Endothelial cell of umbilical vein (primary cell): Measurements from ENCODE around the gene HDAC1. TPM values are rescaled to one million over a fixed set of nuclear protein-coding genes. Genes with fewer than 3 reads are reported as not detected.

Experiments used
- BruUV-seq: library from RNA; stranded (reverse); fragments of 400-500 nt; replicated peaks from 2 replicates; lab custom pipeline; 2021; lab: Mats Ljungman, UMichigan
- CTCF ChIA-PET: fragments of 300-600, 350-600 bp; sonication (Branson Sonifier 250); formaldehyde crosslinking; loops from one replicate; lab custom pipeline; 2021; ENCODE audit warnings: antibody characterized with exemption, inconsistent platforms; lab: Charles Lee
- POLR2A ChIA-PET: fragments of 300-600, 350-600 bp; sonication (Branson Sonifier 250); formaldehyde crosslinking; loops from one replicate; lab custom pipeline; 2021; ENCODE audit warnings: antibody characterized with exemption, inconsistent platforms; lab: Charles Lee
- DNase-seq: peaks from one replicate; pipeline ENCODE4 v3.0.0-alpha.2; 2011; ENCODE audit warnings: low read depth, low spot score
- FAIRE-seq: peaks from 2 replicates; lab custom pipeline; 2011; peaks lifted over from hg19 to GRCh38; lab: Jason Lieb, UNC
- H2AFZ ChIP-seq: 2 replicates; pipeline ENCODE4 v1.6.0; 2012; ENCODE audit warnings: low read depth, low read length, control low read depth, inconsistent platforms
- H3K27ac ChIP-seq: 2 replicates; pipeline ENCODE4 v1.5.1; 2011; ENCODE audit warnings: low read depth, mild to moderate bottlenecking, control low read depth, low read length, moderate library complexity; ENCODE audit not compliant: insufficient read depth
- H3K27me3 ChIP-seq, 2 experiments: 2 replicates each; pipeline versions ENCODE4 v1.6.0 to v1.6.1; 2011; ENCODE audit warnings: low read length in 2 of 2, mixed read lengths in 1 of 2; ENCODE audit not compliant: control insufficient read depth in 2 of 2, insufficient read depth in 2 of 2
- H3K36me3 ChIP-seq, 2 experiments: 2 replicates in 1 of 2; 3 replicates in 1 of 2; pipeline ENCODE4 v1.5.1; 2011; ENCODE audit warnings: low read length in 2 of 2, mild to moderate bottlenecking in 1 of 2, moderate library complexity in 1 of 2; ENCODE audit not compliant: control insufficient read depth in 2 of 2, insufficient read depth in 2 of 2; ENCODE audit errors: extremely low read depth in 1 of 2
- H3K4me1 ChIP-seq: 3 replicates; pipeline ENCODE4 v1.5.1; 2011; ENCODE audit warnings: mild to moderate bottlenecking, low read length; ENCODE audit not compliant: control insufficient read depth, insufficient read depth; ENCODE audit errors: extremely low read depth
- H3K4me2 ChIP-seq: 2 replicates; pipeline ENCODE4 v1.6.1; 2011; ENCODE audit warnings: low read length, control low read depth, mixed read lengths; ENCODE audit not compliant: insufficient read depth
- H3K4me3 ChIP-seq, 3 experiments: fragments of 200-600 bp in 1 of 3; sonication (generic), shearing (Covaris generic) in 1 of 3; replicated peaks in 1 of 3; 2 replicates each; pipeline ENCODE4 v1.5.1; 2011 to 2016; ENCODE audit warnings: control low read depth in 3 of 3, low read length in 3 of 3, mild to moderate bottlenecking in 2 of 3, inconsistent platforms in 1 of 3, low read depth in 1 of 3, moderate library complexity in 1 of 3; ENCODE audit not compliant: insufficient read depth in 1 of 3
- H3K79me2 ChIP-seq: 2 replicates; pipeline ENCODE4 v1.6.0; 2012; ENCODE audit warnings: low read length, inconsistent platforms; ENCODE audit not compliant: control insufficient read depth, insufficient read depth
- H3K9ac ChIP-seq: replicated peaks from 2 replicates; pipeline ENCODE3; 2011; ENCODE audit warnings: low read length, control low read depth; ENCODE audit not compliant: insufficient read depth; ENCODE audit errors: extremely low read depth
- H3K9me1 ChIP-seq: replicated peaks from 3 replicates; pipeline ENCODE4 v1.6.0; 2011; ENCODE audit warnings: mild to moderate bottlenecking, low read length; ENCODE audit not compliant: control insufficient read depth, insufficient read depth; ENCODE audit errors: extremely low read depth
- H3K9me3 ChIP-seq: replicated peaks from 2 replicates; pipeline ENCODE4 v1.5.1; 2012; ENCODE audit warnings: low read length, inconsistent platforms; ENCODE audit not compliant: control insufficient read depth, insufficient read depth
- H4K20me1 ChIP-seq: replicated peaks from 2 replicates; pipeline ENCODE3; 2011; ENCODE audit warnings: mild to moderate bottlenecking, low read length; ENCODE audit not compliant: control insufficient read depth, insufficient read depth; ENCODE audit errors: extremely low read depth
- CTCF ChIP-seq, 2 donors: IDR thresholded peaks; 1 replicate in 1 of 2; 2 replicates in 1 of 2; pipeline ENCODE4 v1.5.1; 2011; ENCODE audit warnings: low read length in 2 of 2, mild to moderate bottlenecking in 2 of 2, moderate library complexity in 2 of 2, control low read depth in 1 of 2, inconsistent platforms in 1 of 2, low read depth in 1 of 2; ENCODE audit not compliant: insufficient read depth in 1 of 2; ENCODE audit errors: extremely low read depth in 1 of 2
- EZH2 ChIP-seq: IDR thresholded peaks from 2 replicates; pipeline ENCODE4 v1.6.1; 2012; ENCODE audit warnings: borderline replicate concordance, low read depth, mild to moderate bottlenecking, moderate library complexity, low read length, inconsistent platforms; ENCODE audit not compliant: severe bottlenecking
- FOS ChIP-seq: IDR thresholded peaks from 2 replicates; pipeline ENCODE4 v1.6.1; 2011; ENCODE audit warnings: mild to moderate bottlenecking, low read length, moderate library complexity, borderline replicate concordance; ENCODE audit not compliant: insufficient read depth
- GATA2 ChIP-seq: IDR thresholded peaks from 2 replicates; pipeline ENCODE4 v1.7.0; 2011; ENCODE audit warnings: low read depth, mild to moderate bottlenecking, moderate library complexity, mixed read lengths, low read length; ENCODE audit not compliant: insufficient read length, insufficient read depth
- JUN ChIP-seq: IDR thresholded peaks from 2 replicates; pipeline ENCODE4 v1.6.1; 2011; ENCODE audit warnings: borderline replicate concordance, low read depth; ENCODE audit not compliant: insufficient read length, insufficient read depth
- MAX ChIP-seq: IDR thresholded peaks from 2 replicates; pipeline ENCODE4 v1.6.1; 2011; ENCODE audit not compliant: insufficient read depth, insufficient read length
- MYC ChIP-seq: IDR thresholded peaks from one replicate; pipeline ENCODE4 v1.6.1; 2011; ENCODE audit warnings: mild to moderate bottlenecking, low read depth, low read length
- POLR2A ChIP-seq: IDR thresholded peaks from 2 replicates; pipeline ENCODE4 v1.6.1; 2012; ENCODE audit warnings: low read depth, mild to moderate bottlenecking, control low read depth, low read length
- POLR2AphosphoS5 ChIP-seq: IDR thresholded peaks from 2 replicates; pipeline ENCODE4 v1.6.1; 2012; ENCODE audit warnings: low read depth, mild to moderate bottlenecking, control low read depth, low read length, moderate library complexity; ENCODE audit not compliant: insufficient read depth
- dilution Hi-C: fragments of 300-500 bp; cut with MboI; formaldehyde crosslinking; loops from one replicate; pipeline ENCODE4 v1.15.0; 2019; ENCODE audit warnings: low sequenced_read_pairs; ENCODE audit not compliant: extremely low pct_ligation_motif_present
- intact Hi-C: fragments of 100-400 bp; cut with micrococcal nuclease; formaldehyde crosslinking; loops from one replicate; pipeline ENCODE4 v1.10.0; 2022
- polyA plus RNA-seq, 4 experiments: library from polyadenylated mRNA; depleted of rRNA in 3 of 4; stranded (reverse) in 3 of 4; unstranded in 1 of 4; fragments of >200 nt; gene quantifications; 2 replicates each; pipeline versions ENCODE4 v1.2.1 to v1.2.3, GENCODE V29; 2011 to 2012; ENCODE audit warnings: missing spikeins in 1 of 4
- total RNA-seq: library from RNA; stranded (reverse); gene quantifications from 2 replicates; pipeline ENCODE4 v1.2.3, GENCODE V29; 2021

The HDAC1 gene
- total and polyA plus RNA-seq, 2 donors (not counting 3 experiments of a cell fraction or from before 2014, with no cell fraction given): 138 to 141 TPM

GRCh38 chr1:32346532-32347157, 54.8 kb downstream of the HDAC1 start:
- H3K9me3 ChIP-seq: no peaks in the 10 kb centered on the region
- H3K9ac ChIP-seq: no peak overlapping the region
- DNase-seq (no peak), FAIRE-seq (no peak)
- ChIA-PET POLR2A (interaction anchor here (5.0 kb wide), 1 partner anchor 11 kb away, joined by 40 read pairs; the partner anchor contains the start of gene MARCKSL1), CTCF (interaction anchor here (0.9 to 2.4 kb wide), 5 partner anchors 14 to 131 kb away, joined by 3 to 10 read pairs (median 4); no protein-coding TSS in a partner anchor)
- H2AFZ ChIP-seq: no peak overlapping the region
- H3K27me3 ChIP-seq: no peaks in the 10 kb centered on the region
- BruUV-seq: no TSS peak
- TF ChIP-seq POLR2AphosphoS5 (no peak), FOS (no peak), MAX (no peak), MYC (no peak), GATA2 (no peak)
- intact Hi-C loops (no loop called here), dilution Hi-C loops (no loop called here)
- peaks cover 28% of the 10 kb centered on the region for H3K4me1 ChIP-seq
- H4K20me1 ChIP-seq: no peaks in the 10 kb centered on the region
- no peaks in the 10 kb centered on the region for H3K36me3 ChIP-seq
- H3K4me2 ChIP-seq: no peak overlapping the region
- no peaks in the 10 kb centered on the region for H3K79me2 ChIP-seq
- H3K9me1 ChIP-seq: no peaks in the 10 kb centered on the region
- no peak overlapping the region for H3K4me3 ChIP-seq
- no peak overlapping the region for H3K27ac ChIP-seq

GRCh38 chr1:32349211-32349708, 57.4 kb downstream of the HDAC1 start:
- ChIA-PET CTCF (no interaction called here), POLR2A (interaction anchor here (1.5 kb wide), 1 partner anchor 13 kb away, joined by 8 read pairs; the partner anchor contains the start of gene MARCKSL1)
- Histone ChIP-seq H3K79me2 (no peaks in the 10 kb centered on the region), H3K9me1 (no peaks in the 10 kb centered on the region), H3K27ac (peak overlapping the region; percentile 26), H3K36me3 (no peaks in the 10 kb centered on the region), H3K4me3 (no peak overlapping the region), H4K20me1 (no peaks in the 10 kb centered on the region), H3K27me3 (no peaks in the 10 kb centered on the region), H2AFZ (no peak overlapping the region), H3K9me3 (no peaks in the 10 kb centered on the region), H3K4me2 (peak overlapping the region; percentile 45), H3K9ac (no peak overlapping the region), H3K4me1 (peaks cover 37% of the 10 kb centered on the region)
- FAIRE-seq (peak; percentile 98), DNase-seq (peak; percentile 86)
- intact Hi-C loops (no loop called here), dilution Hi-C loops (no loop called here)
- TF ChIP-seq FOS (no peak), CTCF (IDR thresholded peaks at IDR 0.05; ENCODE audit: extremely low read depth in 1 of 2, insufficient read depth in 1 of 2, low read depth in 1 of 2, low read length in 2 of 2) (no peak), EZH2 (no peak), MAX (no peak), POLR2A (peak; percentile 24), MYC (no peak), POLR2AphosphoS5 (peak; percentile 92), JUN (no peak), GATA2 (no peak)
- BruUV-seq: no TSS peak
